Karpas-422 (cell line): ENCODE results near the gene PAX5. TPM values are rescaled to one million over a fixed set of nuclear protein-coding genes. Genes with fewer than 3 reads are reported as not detected.
A peak's percentile ranks its signal among the peaks of the same experiment; 100 is the strongest.

Experiments
- DNase-seq: peaks from one replicate; pipeline ENCODE4 v3.0.0-alpha.2; 2015
- H2AFZ ChIP-seq: fragments of 200-600 bp; sonication (generic); 2 replicates; pipeline ENCODE4 v1.6.1; 2014; ENCODE audit warnings: antibody characterized with exemption, low read length, mixed read lengths
- H3K27ac ChIP-seq: fragments of 200-600 bp; sonication (generic); 2 replicates; pipeline ENCODE4 v1.5.1; 2014; ENCODE audit warnings: mild to moderate bottlenecking, low read length, moderate library complexity
- H3K27me3 ChIP-seq: fragments of 200-600 bp; sonication (generic); 2 replicates; pipeline ENCODE4 v1.6.1; 2014; ENCODE audit warnings: low read length, mixed read lengths
- H3K36me3 ChIP-seq: fragments of 200-600 bp; sonication (generic); 2 replicates; pipeline ENCODE4 v1.6.1; 2014; ENCODE audit warnings: low read length, mixed read lengths; ENCODE audit not compliant: insufficient read depth
- H3K4me1 ChIP-seq: fragments of 200-600 bp; sonication (generic); 2 replicates; pipeline ENCODE4 v1.6.1; 2014; ENCODE audit warnings: mild to moderate bottlenecking, low read length, mixed read lengths
- H3K4me2 ChIP-seq: fragments of 200-600 bp; sonication (generic); 2 replicates; pipeline ENCODE4 v1.6.1; 2014; ENCODE audit warnings: low read length, low read depth, mild to moderate bottlenecking; ENCODE audit not compliant: poor library complexity, severe bottlenecking
- H3K4me3 ChIP-seq: fragments of 200-600 bp; sonication (generic); 2 replicates; pipeline ENCODE4 v1.5.1; 2014; ENCODE audit warnings: mild to moderate bottlenecking, antibody characterized with exemption, low read length, mixed read lengths
- H3K79me2 ChIP-seq: fragments of 200-600 bp; sonication (generic); 2 replicates; pipeline ENCODE4 v1.6.1; 2014; ENCODE audit warnings: mild to moderate bottlenecking, low read length, mixed read lengths
- H3K9ac ChIP-seq: fragments of 200-600 bp; sonication (generic); 2 replicates; pipeline ENCODE4 v1.6.0; 2014; ENCODE audit warnings: low read length
- H3K9me2 ChIP-seq: fragments of 200-600 bp; sonication (generic), shearing (Covaris generic); replicated peaks from 2 replicates; pipeline ENCODE4 v1.6.0; 2014; ENCODE audit warnings: mild to moderate bottlenecking, low read length, moderate library complexity; ENCODE audit not compliant: insufficient read depth
- H3K9me3 ChIP-seq: fragments of 300-700, 200-600 bp; sonication (generic); 2 replicates; pipeline ENCODE4 v1.6.1; 2014; ENCODE audit warnings: low read length, mixed read lengths
- H4K20me1 ChIP-seq: fragments of 200-600 bp; sonication (generic); 2 replicates; pipeline ENCODE4 v1.6.1; 2014; ENCODE audit warnings: mild to moderate bottlenecking, antibody characterized with exemption, low read length, low read depth; ENCODE audit not compliant: insufficient read depth
- total RNA-seq: library from RNA; depleted of rRNA; stranded (reverse); fragments of >200 nt; shearing (Covaris generic); gene quantifications from 2 replicates; pipeline ENCODE4 v1.2.3, GENCODE V29; 2014; ENCODE audit warnings: low replicate concordance

PAX5 gene
- total RNA-seq, 1 experiment from 2014 or later = 88.9 TPM

DNA sequence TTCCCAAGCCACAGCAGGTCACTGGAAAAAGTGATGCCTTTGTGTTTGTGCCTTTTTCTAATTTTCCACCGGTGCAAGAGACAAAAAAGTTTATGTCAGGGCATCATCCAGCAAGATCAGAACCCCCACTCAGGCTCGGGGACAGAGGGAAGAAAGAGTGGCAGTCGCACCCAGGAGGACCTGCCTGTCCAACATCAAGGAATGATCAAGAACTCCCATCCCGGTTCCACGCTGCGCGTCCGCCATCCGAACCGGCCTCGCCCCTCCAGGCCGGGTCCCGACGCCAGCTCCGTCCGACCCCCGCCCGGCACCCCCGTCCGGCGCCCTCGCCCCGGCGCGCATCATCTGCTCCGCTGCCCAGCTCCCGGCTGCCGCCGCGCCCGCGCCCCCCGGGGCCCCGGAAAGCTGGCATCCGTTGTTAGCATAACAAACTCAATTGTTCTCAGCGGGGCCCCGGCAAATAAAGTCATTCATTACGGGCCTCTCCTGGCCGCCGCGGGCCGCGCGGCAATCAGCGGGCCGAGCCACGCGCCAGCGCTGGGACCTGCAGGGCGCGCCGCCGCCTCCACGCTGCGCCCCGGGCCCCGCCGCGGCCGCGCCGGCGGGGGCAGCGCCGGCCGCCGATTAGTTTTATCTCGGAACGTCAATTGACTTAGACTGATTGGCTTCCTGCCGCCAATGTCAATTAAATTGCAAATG, 48.1 kb downstream of the PAX5 start:
- Histone ChIP-seq H3K9ac (no peak overlapping the region), H3K9me2 (no peaks in the 10 kb centered on the region), H3K27me3 (no peaks in the 10 kb centered on the region), H3K4me3 (no peak overlapping the region), H4K20me1 (0 out of 2 replicates have a peak, but pooled peaks cover 10% of the 10 kb centered on the region), H3K4me1 (peaks cover 45% of the 10 kb centered on the region), H3K9me3 (no peaks in the 10 kb centered on the region), H3K4me2 (no peak overlapping the region), H3K79me2 (peaks cover 90% of the 10 kb centered on the region), H3K36me3 (peaks cover 54% of the 10 kb centered on the region), H2AFZ (no peak overlapping the region), H3K27ac (no peak overlapping the region)
- DNase-seq = no peak

DNA sequence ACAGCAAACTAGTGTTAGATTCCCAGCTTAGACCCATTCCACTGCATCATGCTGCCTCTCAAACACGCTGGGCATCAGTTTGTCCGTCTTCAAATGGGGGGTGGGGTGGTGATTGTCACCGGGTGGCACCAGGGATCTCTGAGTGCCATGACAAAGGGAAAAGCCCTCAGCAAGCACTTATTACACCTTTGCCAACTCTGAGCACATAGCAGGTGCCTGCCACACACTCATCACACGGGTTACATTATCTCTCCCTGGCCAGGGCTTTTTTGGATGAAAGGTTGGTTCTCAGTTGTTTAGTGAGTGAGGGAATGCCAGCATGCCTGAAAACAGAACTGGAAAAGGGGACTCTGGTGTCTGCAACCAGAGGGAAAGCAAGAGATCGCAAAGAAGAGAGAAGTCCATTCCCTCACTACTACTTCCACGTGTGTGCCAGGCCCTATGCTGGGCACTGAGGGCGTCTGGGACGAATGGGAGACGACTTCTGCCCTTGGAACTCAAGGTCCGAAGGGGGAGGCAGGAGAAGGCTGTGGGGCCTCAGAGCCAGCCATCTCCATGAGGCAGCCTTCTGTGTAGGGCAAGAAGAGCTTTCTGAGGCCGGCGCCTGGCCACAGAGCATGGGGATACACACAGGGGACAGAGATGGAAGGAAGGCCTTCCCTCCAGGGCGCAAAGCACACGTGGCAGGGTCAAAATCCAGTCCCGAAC, 48.9 kb downstream of the PAX5 start:
- no peak for DNase-seq
- H3K36me3 ChIP-seq = peaks cover 47% of the 10 kb centered on the region
- H3K9me3 ChIP-seq = no peaks in the 10 kb centered on the region
- H3K4me1 ChIP-seq = peaks cover 52% of the 10 kb centered on the region
- peaks cover 90% of the 10 kb centered on the region for H3K79me2 ChIP-seq
- no peak overlapping the region for H3K4me2 ChIP-seq
- H3K4me3 ChIP-seq = no peak overlapping the region
- 0 out of 2 replicates have a peak, but pooled peaks cover 10% of the 10 kb centered on the region for H4K20me1 ChIP-seq
- no peak overlapping the region for H3K9ac ChIP-seq
- H2AFZ ChIP-seq = no peak overlapping the region
- H3K9me2 ChIP-seq = no peaks in the 10 kb centered on the region
- H3K27me3 ChIP-seq = no peaks in the 10 kb centered on the region
- peak overlapping the region; percentile 15; the same call in 1 of the 2 replicates for H3K27ac ChIP-seq

DNA sequence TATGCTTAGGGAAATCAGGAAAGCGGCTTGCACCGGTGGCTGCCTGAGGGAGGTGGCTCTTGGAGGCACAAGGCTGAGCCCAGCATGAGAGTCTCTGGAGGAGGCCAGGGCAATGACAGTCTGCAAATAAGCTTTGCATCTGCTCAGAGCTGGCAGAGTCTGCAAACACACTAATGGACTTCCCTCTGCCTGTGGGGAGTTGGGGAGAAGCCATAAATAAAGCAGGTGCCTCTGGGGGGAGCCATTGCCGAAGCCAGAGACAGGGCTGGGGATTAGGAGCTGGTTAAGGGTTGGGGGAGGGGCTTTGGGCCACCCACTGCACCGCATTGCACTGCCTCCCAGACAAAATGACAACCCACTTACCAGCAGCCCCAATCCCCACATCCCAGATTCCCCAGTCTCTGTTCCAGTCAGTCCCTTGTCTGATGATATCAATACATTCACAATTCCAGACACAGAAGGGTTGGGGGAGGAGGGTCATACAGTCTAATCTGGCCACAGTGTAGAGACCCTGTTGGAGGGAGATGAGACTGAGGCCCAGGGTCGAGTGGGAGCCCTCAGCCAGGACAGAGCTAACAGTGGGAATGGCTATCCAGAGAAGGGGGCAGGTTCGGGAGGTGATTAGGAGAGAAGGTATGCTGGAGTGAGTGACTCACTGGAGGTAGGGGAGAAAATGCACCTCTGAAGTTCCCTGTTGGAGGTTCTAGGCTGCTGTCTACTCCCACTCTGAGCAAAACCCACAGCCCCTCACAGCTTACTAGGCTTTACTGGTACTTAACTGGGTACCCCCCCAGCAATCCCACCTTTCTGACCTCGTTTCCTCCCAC, 53.7 kb downstream of the PAX5 start:
- H3K4me1 ChIP-seq = peaks cover 91% of the 10 kb centered on the region

DNA sequence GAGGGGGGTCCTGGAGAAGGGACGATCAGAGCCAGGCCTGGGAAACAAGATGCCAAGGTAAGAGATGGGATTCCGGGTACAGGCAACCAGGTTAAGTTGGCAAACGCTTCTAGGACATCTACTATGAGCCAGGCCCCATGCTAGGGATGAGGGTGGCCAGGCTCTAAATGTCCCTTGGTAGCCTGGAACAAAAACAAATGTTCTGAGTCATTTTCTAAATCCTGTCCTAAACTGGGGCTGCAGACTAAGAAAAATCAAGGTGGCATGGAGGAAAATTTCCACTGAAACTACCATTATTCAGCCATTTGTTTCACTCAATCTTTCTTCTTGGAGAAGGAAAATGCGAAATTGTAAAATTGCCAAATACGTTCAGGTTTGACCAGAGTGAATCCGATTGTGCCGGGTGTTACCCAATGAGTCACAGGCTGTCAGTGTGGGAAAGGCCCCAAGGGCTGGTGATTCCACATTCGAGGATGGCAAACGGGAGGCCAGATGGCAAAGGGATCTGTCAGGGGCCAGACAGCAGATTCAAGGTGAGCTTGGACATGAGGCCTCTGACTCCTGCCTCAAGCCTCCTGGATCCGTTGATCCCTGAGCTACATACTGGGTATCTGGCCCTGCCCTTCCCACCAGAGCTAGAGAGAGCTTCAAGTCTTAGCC, 57.6 kb downstream of the PAX5 start:
- Histone ChIP-seq H3K9me3 (no peaks in the 10 kb centered on the region), H3K36me3 (peaks cover 37% of the 10 kb centered on the region), H3K9ac (no peak overlapping the region), H3K9me2 (no peaks in the 10 kb centered on the region), H3K79me2 (peaks cover 90% of the 10 kb centered on the region), H3K4me3 (no peak overlapping the region), H3K4me1 (peaks cover 77% of the 10 kb centered on the region), H2AFZ (no peak overlapping the region), H3K27me3 (no peaks in the 10 kb centered on the region), H3K27ac (peak overlapping the region; percentile 13), H4K20me1 (peaks cover 5% of the 10 kb centered on the region; the same call in 1 of the 2 replicates), H3K4me2 (no peak overlapping the region)
- no peak for DNase-seq

More for the DNA sequence above, 53.7 kb downstream of the PAX5 start:
- Histone ChIP-seq H3K4me2 (peak overlapping the region; percentile 36), H3K36me3 (peaks cover 41% of the 10 kb centered on the region), H3K4me3 (no peak overlapping the region), H3K9me2 (no peaks in the 10 kb centered on the region), H3K27me3 (no peaks in the 10 kb centered on the region), H3K27ac (peak overlapping the region; percentile 80), H2AFZ (no peak overlapping the region), H3K9ac (peak overlapping the region; percentile 30), H4K20me1 (peaks cover 5% of the 10 kb centered on the region; the same call in 1 of the 2 replicates), H3K9me3 (no peaks in the 10 kb centered on the region), H3K79me2 (peaks cover 96% of the 10 kb centered on the region)
- peak; percentile 82 for DNase-seq

DNA sequence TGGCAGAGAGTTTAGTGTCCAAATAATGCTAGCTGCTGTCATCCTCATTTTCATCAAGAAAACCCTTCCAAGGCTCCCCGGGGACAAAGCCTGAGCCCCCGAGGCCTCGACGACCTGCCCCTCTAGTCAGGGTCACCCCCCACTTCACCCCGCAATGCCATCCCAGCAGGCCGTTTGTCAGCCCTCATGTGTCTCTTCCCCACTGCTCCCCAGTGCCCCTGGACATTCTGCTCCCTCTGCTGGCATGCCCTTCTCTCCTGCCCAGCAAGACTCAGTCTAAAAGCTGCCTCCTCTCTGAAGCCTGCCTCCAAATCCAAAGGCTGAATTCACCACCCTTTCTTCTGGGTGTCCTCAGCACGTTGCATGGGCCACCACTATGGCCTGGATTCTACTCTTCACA, 59.3 kb downstream of the PAX5 start:
- no peaks in the 10 kb centered on the region for H3K27me3 ChIP-seq
- H3K36me3 ChIP-seq = peaks cover 37% of the 10 kb centered on the region
- H3K79me2 ChIP-seq = peaks cover 89% of the 10 kb centered on the region
- H3K27ac ChIP-seq = peak overlapping the region; percentile 58
- no peak overlapping the region for H3K4me3 ChIP-seq
- H3K4me1 ChIP-seq = peaks cover 68% of the 10 kb centered on the region
- no peaks in the 10 kb centered on the region for H3K9me2 ChIP-seq
- H3K4me2 ChIP-seq = no peak overlapping the region
- H2AFZ ChIP-seq = no peak overlapping the region
- no peak overlapping the region for H3K9ac ChIP-seq
- no peak for DNase-seq
- H3K9me3 ChIP-seq = no peaks in the 10 kb centered on the region
- peaks cover 5% of the 10 kb centered on the region; the same call in 1 of the 2 replicates for H4K20me1 ChIP-seq

DNA sequence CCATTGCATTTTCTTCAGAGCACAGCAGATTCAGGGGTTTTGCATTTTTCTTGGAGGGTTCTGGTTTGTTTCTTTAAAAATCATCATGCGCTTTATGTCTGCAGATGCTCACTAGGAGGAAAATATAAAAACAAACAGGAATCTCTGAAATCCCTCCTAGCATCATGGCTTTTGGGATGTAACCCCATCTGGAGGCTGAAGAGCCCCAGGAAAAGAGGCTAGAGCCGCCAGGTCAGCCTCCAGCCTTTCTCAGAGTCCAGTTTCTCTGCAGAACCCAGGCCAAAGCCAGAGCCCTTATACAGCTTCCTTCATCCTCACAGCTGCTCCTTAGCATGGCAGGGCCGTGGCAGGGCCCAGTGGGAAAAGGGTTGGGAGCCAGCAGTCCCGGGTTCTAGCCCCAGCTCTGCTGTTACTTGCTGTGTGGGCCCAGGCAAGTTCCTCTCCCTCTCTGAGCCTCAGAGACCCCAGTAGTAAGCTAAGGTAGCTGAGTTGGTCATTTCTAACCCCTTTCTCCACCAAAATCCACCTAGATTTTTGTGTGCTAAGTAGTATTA, 62.1 kb downstream of the PAX5 start:
- H3K9ac ChIP-seq = no peak overlapping the region
- no peak overlapping the region for H2AFZ ChIP-seq
- no peak overlapping the region for H3K4me3 ChIP-seq
- H3K4me2 ChIP-seq = no peak overlapping the region
- H3K4me1 ChIP-seq = peaks cover 51% of the 10 kb centered on the region
- peaks cover 86% of the 10 kb centered on the region for H3K79me2 ChIP-seq
- no peak for DNase-seq
- H3K27me3 ChIP-seq = no peaks in the 10 kb centered on the region
- no peaks in the 10 kb centered on the region for H3K9me2 ChIP-seq
- peaks cover 23% of the 10 kb centered on the region; the same call in 1 of the 2 replicates for H3K36me3 ChIP-seq
- peaks cover 13% of the 10 kb centered on the region; the same call in 1 of the 2 replicates for H4K20me1 ChIP-seq
- peak overlapping the region; percentile 36 for H3K27ac ChIP-seq
- no peaks in the 10 kb centered on the region for H3K9me3 ChIP-seq

DNA sequence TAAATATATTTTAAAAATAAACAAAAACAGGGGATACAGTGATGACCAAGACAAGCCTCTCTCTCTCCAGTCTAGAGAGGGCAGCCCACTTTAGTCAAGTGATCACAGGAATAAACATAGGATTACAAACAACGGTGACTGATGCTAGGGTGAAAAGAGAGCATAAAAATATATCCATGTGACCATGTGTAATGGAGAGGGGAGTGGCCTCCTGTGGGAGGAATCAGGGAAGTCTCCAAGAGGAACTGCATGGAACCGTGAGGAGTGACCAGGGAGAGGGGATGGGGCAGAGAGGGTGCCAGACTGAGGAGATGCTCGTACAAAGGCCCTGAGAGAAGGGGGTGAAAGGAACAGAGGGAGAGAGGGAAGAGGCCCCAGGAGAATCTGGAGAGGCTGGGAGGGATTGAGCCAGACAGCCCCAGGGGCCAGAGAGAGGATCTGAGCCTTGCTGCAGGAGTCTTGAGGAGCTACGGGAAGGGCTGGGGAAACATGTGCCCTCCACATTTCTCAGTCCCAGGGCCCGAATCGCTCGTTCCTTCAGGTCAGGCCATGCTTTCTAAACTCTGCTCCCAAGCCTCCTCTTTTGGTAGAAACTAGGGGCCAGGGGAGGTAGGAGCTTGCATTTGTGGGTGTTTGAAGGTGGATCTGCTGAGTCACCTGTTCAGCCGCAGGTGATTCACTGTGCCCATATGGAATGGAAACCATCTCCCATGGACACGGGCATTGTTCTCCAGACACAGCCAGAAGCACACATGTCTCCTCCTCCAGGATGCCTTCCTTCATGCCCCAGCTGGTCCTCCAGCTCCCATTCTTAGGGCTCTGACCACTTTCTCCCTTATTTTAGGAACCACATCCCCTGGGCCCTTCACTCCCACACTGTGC, 63.8 kb downstream of the PAX5 start:
- H3K36me3 ChIP-seq = peaks cover 35% of the 10 kb centered on the region
- peaks cover 19% of the 10 kb centered on the region; the same call in 1 of the 2 replicates for H4K20me1 ChIP-seq
- peaks cover 34% of the 10 kb centered on the region for H3K4me1 ChIP-seq

More for the DNA sequence above, 63.8 kb downstream of the PAX5 start:
- Histone ChIP-seq H3K9me3 (no peaks in the 10 kb centered on the region), H3K4me2 (no peak overlapping the region), H3K27ac (no peak overlapping the region), H3K4me3 (no peak overlapping the region), H3K27me3 (no peaks in the 10 kb centered on the region), H3K9me2 (no peaks in the 10 kb centered on the region), H3K9ac (no peak overlapping the region), H3K79me2 (peaks cover 81% of the 10 kb centered on the region), H2AFZ (no peak overlapping the region)
- no peak for DNase-seq
